ENCODE results near the gene DHX58.

DHX58 gene

DNA sequence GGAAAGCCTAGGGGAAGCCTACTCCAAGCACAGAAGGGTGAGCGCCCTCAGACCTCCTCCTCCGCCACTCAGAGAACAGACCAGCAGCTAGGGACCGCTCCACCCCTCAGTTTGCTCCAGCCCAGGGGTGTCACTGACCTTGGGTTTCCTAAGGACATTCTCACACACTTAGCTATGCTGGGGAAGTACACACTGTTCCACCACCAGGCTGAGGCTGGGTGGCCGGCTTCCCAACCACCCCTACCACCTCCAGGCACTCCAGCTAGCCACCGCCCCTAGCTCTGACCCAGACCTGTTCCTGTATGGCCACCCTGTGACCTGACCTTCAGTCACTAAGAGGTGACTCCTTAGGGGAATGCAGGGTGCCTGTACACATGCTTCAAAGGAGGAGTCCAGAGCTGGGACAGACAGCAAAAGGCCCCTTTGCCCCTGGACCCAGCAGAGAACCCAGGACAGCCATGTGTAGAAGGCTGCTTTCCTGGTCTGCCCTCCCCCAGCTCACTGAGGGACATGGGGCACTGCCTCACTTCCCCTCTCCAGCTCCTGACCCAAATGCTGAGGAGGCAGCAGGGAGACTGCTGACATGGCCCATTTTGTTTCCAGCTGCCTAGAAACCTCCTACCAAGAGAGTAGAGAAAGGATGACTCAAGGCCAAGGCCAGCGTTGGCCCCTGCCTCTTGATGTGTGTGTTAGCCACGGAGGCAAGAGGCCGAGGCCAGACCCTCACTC lies 16.8 kb upstream of the DHX58 start:
- DNase-seq: no peak

DNA sequence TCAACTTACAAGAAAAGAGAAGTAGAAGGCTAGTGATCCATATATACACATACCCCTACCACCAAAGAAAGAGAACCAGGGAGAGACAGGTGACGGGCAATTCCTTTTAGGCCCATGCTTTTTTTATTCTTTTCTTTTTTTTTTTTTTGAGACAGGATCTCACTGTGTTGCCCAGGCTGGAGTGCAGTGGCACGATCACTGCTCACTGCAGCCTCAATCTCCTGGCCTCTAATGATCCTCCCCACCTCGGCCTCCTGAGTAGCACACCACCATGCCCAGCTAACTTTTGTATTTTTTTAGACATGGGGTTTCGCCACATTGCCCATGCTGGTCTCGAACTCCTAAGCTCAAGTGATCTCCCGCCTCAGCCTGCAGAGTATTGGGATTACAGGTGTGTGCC lies 14.9 kb upstream of the DHX58 start:
- no peak for DNase-seq

DNA sequence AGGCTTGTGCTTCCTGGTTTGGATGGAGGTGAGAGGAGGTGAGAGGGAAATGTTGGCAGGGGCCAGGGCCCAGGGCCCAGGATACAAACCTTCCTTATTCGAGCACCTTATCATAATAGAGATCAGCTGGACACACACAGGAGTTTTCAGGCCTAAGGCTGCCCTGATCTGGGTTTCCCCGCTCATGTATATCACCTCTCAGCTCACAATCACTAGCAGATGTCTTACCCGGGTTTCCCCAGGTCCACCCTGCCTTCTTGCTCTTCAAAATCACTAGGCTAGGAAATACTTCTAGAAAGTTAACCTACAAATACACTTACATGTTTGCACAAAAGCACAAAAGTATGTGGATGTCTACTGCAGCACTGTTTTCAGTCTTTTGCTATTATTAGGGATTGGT lies 14.3 kb upstream of the DHX58 start:
- DNase-seq: no peak

DNA sequence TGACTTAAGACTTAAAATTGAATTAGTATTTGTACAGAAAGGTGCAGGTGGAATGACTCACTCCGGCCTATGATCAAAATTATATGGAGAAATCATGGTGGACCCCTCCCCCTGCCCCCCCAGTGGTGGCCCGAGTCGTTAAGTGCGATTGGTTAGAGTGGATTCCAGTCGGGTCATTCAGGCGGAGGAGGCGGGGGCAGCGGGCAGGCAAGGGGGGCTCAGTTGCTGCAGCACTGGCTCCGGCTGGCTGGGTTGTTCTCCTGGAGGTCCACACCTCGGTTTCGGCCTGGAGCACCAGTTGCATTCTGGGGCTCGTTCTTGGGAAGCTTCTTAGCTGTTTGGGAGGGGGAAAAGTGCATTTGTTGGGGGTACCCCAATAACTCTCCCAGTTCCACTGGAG lies 13.1 kb upstream of the DHX58 start:
- DNase-seq: no peak

DNA sequence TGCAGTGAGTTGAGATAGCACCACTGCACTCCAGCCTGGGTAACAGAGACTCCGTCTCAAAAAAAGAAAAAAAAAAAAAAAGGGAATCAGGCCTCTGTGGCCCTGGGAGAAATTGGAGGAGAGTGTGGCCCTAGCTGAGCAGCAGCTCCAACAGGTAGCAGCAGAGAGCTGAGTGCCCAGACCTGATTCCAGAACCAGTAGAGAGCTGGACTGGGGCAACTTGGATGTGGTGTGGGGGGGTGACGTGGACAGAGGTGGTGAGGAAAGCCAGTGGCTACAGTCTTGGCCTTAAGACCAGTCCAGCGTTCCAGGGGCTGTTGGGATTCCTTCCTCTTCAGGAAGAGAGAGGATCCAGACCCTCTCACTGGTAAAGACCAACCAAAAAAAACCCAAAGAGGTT lies 11.7 kb upstream of the DHX58 start:
- no peak for DNase-seq

DNA sequence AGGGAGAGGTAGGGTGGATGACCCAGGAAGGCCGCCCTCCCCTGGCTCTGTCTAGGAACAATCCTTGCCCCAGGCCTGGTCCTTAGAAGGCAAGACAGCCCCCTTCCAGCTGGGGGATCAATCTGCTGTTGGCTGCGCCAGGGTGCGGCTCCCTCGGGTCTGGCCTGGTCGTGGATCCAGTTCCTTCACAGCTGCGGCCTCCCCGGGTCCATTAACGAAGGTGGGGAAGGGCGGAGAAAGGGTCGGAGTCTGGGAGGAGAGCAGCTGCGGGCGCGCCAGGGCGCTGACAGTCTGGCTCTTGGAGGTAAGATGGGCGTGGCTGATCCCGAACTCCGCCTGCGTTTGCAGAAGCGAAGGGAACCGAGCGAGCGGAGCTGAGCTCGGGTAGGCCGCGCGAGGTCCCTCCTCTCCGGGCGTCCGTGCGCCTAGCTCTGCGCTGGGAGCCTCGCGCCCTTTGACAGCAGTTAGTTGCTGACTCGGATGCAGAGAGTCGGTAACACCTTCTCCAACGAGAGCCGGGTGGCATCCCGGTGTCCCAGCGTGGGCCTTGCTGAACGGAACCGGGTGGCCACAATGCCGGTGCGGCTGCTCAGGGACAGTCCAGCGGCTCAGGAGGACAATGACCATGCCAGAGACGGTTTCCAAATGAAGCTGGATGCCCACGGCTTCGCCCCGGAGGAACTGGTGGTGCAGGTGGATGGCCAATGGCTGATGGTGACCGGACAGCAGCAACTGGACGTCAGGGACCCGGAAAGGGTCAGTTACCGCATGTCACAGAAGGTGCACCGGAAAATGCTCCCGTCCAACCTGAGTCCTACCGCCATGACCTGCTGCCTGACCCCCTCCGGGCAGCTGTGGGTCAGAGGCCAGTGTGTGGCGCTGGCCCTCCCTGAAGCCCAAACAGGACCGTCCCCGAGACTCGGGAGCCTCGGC lies 10.1 kb upstream of the DHX58 start, which contains the start of gene HSPB9:
HSPB9 (plus strand) TSS at position 434 of the 933 bp plus-strand sequence; CDS start at position 481, 47 bp downstream.
- no peak for DNase-seq

DNA sequence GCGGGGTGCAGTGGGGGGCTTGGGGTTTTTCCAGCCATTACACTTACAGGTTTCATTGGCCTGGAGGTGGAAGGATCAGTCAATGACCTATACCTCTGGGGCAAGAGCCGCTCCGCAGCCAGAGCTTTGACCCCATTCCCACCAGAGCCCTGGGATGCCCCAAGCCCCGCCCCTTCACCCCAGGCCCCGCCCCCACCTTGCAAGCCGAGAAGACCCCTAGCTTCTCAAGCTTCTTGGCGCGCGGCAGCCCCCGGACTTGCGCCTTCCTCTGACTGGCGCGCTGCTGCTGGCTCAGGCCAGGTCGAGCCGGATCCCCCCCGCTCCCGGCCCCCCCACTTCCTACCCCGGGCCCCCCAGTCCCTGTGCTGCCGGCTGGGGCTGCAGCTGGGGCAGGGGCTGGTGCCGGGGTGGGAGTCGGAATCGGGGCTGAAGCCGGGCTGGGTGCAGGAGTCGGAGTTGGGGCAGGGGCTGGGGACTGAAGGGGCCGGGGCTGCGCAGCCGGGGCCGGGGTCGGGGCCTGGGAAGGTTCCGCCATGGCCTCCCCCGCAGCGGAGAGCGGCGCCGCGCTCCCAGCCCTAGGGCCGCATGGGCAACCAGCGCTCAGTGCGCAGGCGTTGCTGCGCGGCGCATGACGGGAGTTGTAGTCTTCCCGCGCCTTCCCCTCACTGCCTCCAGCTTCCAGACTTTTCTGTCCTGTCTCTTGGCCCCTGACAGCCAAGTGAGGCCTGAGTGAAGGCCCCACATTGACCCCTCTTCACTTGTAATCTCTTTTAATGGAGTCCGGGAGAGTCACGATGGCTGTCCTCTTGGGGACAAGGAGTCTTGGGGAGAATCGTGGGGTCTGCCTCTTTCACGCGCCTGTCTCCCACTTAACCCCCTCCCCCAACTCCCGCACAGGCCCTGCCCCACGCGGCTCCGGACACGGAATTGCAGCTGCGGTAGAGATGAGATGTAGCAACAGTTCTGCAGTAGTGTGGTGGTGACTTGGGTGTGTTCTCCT lies 8.6 kb upstream of the DHX58 start, which contains the start of gene KAT2A:
KAT2A (minus strand) TSS at position 598 of the 1,000 bp plus-strand sequence; CDS start at position 535, 63 bp downstream.
- DNase-seq: peak; percentile 93

DNA sequence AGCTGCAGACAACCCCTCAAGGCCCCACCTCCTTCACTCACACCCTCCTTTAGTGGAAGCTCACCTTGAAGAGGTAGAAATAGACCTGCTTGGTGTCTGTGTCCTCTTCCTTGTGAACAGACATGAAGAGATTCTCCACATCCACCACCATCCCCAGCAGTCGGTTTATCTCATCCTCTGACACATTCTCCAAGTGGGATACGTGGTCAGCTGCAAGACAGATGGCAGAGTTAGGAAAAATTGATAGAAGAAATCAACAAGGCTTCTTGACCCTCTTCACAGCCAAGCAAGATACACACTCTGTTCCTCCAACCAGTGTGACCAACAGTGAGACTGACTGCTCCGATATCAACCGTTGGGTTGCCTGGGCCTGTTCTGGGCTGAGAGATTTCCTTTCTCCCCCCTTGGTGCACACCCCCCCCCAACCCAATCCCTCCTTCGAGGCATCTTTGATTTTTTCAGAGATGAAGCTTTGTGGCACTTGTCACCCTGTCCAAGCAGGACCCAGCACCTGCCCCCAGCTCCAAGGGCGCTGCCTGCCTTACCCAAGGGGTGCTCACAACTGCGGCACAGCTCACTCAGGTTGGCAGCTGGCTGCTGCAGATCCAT lies 7.8 kb upstream of the DHX58 start:
- DNase-seq: no peak

DNA sequence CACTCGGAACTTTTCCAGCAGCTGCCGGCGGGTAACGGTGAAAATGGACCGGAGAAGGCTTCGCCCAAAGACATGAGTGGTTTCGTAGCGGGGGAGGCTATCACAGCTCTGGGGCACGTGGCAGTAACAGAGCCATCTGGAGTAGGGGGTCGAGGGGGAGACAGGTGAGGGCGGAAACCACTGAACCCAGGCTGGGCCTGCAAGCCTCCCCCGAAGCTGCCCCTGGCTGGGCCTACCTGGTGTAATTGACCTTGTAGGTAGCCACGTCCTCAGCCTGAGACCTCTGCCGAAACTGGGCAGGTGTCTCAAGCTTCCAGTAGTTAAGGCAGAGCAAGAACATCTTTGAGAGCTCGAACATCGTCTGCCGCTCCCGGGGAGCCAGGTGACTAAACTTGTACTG lies 6.8 kb upstream of the DHX58 start:
- no peak for DNase-seq

DNA sequence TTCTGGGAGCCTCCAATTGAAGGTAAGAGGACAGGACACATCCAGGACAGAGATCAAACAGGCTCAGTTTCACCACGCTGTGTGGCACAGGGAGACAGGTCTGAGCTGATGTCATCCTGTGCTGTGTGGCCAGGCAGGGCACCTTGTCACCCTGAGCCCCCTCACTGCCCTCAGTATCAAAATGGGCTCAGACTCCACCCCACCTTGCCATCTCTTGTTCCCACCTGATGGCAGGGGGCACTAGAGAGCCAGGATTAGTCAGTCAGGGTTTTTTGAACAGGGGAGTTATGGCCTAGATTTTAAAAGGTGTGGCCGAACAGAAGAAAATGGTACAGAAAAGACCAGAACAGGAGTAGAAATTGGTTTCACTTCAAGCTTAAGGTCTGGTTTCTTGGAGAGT lies 6.0 kb upstream of the DHX58 start:
- peak; percentile 74 for DNase-seq

DNA sequence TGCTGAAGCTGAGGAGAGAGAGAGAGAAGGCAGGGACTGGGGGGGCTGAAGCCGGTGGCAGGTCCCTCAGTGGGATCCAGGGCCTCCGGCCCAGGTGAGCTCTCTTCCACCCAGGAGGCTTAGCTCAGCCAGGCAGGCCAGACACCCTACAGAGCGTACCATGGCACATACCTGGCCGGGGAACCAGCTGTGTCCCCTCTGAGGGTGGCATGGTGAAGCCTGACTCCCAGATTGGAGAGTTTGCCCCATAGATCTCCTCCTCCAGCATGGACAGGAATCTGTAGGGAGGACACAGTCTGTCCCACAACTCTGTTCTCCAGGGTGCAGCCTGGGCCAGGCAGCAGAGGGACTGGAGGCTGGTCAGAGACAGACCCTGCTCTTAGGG lies 5.6 kb upstream of the DHX58 start:
- DNase-seq: no peak

DNA sequence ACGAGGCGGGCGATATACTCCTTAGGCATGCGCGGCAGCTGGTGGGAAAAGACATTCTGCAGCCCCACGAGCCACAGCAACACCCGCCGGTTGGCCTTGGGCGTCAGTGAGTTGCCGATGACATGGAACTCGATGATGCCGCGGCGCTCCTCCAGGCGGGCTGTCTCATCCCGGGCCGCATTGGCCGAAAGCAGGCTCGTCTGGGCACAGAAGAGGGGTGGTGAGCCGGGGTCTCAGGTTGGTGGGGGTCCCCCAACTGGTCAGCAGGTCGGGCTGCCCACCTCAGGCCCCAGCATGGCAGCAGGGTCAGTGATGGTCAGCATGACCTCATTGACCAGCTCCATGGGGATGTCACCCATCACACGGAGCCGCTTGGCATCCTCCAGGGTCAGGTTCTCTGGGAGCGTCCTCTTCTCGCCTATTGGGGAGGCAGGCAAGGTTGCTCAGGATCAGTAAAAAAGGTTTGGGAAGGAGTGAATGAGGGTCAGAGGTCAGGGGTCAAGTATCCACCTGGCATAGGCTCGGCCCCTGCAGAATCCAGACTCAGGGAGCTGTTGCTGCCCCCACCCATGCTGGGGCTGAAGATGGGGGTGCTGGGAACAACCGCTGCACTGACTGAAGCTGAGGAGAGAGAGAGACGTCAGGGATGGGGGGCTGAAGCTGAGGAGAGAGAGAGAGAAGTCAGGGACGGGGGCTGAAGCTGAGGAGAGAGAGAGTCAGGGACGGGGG lies 5.0 kb upstream of the DHX58 start:
- no peak for DNase-seq

DNA sequence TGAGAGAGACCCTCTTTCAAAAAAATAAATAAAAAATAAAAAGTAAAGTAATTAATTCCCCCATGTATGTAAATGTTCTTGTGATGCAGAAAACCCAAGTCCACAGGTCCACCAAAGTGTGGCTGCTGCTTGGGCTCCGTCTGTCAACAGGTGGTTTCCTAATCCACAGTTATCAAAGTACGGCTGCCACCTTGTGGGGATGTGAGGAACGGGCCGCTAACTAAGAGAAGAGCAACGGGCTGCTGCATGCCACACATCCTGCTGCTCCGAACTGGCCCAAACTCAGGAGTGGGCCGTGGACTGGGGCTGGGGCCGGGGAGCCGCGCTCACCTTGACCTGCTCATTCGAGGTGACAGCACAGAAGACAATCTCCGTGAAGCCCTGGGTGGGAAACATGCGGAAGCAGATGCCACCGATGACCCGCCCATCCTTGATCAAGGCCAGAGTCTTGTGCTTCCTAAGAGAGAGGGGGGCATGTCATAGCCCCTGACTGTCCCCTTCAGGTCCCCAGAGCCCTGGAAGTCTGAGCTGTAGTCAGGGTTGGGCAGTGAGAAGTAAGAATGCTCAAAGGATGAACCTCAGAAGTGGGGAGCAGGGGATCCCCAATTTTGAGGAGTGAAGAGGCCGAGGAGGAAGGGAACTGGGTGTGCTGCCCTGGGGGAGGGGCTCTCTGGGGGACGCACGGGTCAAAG lies 4.3 kb upstream of the DHX58 start:
- peak; percentile 92 for DNase-seq

DNA sequence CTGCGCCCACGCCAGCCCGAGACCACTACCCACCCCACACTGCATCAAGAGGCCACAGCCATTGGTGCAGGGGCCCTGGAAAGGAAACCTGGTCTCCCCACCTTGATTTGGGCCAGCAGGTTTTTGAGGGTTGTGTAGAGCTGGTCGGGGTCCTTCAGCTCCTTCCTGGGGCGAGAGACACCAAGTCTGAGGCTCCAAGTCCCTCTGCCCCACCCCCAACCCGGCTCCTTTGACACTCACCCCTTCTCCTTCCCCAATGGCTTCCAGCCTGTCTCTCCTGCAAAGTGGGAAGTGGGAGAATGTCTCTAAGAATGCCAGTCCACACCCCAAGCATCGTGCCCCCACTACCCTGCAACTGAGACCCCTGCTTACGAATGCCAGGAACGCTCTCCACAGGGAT lies 1.6 kb upstream of the DHX58 start:
- no peak for DNase-seq

DNA sequence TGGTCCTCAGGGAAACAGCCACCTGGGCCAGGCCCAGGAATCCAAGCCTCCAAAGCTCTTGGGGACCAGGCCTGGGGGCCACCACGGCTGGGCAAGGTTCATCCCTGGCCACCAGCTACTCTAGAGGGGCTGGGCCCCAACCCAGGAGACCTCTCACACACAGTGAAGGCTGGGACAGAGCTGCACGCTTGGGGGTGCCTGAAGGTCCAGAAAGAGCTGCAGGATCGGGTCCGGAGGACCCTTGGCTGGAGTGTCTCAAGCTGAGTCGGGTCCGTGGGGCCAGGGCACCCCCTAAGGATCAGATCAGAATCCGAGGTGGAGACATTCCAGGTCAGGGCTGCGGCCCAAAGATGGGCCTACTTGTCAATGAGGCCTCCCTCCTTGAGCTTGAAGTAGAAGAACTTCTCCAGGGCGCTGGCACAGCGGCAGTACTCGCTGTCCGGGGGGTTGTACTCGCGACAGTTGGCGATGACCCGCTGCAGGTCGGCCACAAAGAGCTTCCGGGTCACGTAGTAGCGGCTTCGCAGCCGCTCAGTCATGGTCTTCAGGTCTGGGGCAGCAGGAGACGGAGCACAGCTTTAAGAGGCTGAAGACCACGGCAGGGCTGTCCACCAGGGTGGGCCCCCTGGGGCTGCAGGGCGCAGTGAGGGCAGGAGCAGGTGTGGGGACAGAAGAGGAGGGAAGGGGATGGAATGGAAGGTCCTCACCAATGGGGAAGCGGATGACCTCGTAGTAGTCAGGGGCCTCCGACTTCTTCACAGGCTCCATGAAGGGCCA lies 967 bp upstream of the DHX58 start:
- no peak for DNase-seq

DNA sequence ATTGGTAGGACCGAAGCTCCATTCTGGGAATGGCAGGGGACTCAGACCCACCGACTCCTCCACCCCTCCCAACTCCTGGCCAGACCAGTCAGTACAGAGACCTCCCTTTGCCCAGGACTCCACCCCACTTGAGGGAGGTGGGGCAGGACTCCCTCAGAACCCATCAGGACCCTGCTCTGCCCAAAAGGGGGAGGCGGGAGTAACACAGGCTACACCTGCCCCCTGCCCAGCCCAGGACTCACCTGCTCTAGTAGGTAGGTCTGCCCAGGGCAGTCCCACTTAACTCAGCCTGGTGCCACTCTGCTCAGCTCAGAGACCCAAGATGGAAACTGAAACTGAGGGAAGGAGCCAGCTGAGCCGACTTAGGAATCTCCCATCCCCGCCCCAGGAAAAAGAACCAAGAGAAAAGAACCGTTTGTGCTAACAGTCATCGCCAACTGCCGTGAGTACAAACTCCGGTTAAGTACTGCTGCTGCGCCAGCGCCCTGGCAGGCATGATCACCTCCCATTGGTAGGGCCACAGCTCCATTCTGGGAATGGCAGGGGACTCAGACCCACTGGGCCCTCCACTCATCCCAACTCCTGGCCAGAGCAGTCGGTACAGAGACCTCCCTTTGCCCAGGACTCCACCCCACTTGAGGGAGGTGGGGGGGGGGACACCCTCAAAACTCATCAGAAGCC lies 503 bp downstream of the DHX58 start:
- DNase-seq: no peak

DNA sequence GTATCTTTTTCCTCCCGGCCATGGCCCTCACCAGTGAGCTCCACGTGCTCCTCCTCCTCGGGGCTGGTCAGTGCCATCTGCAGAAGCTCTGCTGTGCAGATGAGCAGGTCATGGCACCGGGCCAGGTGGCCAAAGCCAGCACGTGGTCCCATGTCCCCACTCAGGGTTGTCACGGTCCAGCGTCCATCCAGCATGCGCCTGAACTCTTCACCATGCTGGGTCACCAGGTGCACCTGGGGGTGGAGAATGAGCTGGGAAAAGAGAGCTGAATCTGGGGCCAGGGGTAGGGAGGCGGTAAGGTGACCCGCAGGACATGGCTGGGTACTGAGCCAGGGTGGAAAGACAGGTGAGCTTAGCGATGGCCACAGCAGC lies 1.3 kb downstream of the DHX58 start:
- DNase-seq: no peak

DNA sequence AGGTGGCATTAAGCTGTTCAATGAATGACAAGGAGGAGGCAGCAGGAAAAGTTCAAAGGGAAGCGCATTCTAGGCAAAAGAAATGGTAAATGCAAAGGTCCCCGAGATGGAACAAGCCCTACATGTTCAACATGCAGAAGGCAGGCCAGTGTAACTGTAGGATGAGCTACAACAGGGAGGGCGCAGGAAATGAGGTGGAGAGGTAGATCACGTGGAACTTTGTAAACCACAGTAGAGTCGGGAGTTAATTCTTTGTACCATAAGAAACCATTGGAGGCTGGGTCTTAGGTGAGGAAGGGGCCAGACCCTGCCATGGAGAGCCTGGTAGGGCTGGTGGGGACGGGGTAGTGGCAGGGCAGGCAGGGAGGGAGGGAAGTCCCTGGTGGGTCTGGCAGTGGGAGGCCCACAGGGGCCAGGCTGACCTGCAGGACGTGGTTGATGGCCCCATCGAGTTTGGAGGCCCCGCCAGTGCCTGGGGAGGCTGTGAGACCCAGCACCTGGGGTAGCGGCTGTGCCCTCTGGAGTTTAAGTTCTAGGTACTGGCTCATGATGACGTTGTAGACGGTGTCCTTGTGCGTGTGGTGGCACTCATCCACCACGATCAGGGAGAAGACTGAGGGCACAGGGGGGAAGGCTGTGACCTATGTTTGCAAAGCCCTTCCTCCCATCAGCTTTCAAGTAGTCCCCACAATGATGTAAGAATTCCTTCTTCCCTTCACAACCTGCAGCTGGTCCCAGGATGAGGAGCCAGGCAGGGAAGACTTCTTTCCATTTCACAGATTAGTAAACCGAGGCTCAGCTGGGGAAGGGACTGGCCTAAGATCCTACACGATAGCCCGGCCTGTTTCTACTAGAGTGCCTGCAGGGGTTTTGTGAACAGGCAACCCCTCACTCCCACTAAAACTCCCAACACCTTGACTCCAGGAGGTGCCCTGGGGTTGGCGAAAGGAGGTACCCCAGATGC lies 1.9 kb downstream of the DHX58 start:
- no peak for DNase-seq
